BLaER1 (cell line): Measurements from ENCODE around the gene TINCR.

Source experiments
- H3K27ac ChIP-seq: shearing (Covaris generic); formaldehyde crosslinking; 2 replicates; pipeline ENCODE4 v1.8.1; 2022
- H3K27me3 ChIP-seq: shearing (Covaris generic); formaldehyde crosslinking; 2 replicates; pipeline ENCODE4 v1.8.1; 2022
- H3K36me3 ChIP-seq: shearing (Covaris generic); formaldehyde crosslinking; 2 replicates; pipeline ENCODE4 v1.8.1; 2022
- H3K4me1 ChIP-seq: shearing (Covaris generic); formaldehyde crosslinking; 2 replicates; pipeline ENCODE4 v1.8.1; 2022
- H3K4me2 ChIP-seq: shearing (Covaris generic); formaldehyde crosslinking; 2 replicates; pipeline ENCODE4 v1.8.1; 2022
- H3K4me3 ChIP-seq: shearing (Covaris generic); formaldehyde crosslinking; 2 replicates; pipeline ENCODE4 v1.8.1; 2022
- H3K9ac ChIP-seq: shearing (Covaris generic); formaldehyde crosslinking; 2 replicates; pipeline ENCODE4 v1.8.1; 2022
- H3K9me3 ChIP-seq: shearing (Covaris generic); formaldehyde crosslinking; 2 replicates; pipeline ENCODE4 v1.8.1; 2022
- H4K20me1 ChIP-seq: shearing (Covaris generic); formaldehyde crosslinking; 2 replicates; pipeline ENCODE4 v1.8.1; 2022
- Cebpa-rat ChIP-seq: shearing (Covaris generic); IDR thresholded peaks from 2 replicates; pipeline ENCODE4 v1.8.1; 2022

Gene TINCR

DNA sequence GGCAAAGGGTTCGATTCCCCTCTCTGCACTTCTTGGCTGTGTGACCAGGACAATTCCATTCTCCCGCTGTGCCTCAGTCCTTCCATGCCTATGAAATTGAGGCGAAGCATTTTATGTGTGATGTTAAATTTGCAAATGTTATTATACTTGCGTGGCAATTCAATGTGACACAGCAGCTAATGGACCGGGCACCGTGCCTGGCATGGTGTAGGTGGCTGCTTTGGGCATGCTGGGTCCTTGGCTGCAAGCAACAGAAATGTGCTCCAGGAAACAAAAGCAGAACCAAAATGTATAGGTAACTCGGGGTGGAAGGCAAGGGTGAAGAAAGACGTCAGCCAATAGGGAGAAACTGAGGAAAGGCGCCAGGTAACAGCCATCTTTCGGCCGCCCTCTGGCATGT, 37.1 kb downstream of the TINCR start:
- no peak overlapping the region for H3K4me3 ChIP-seq

DNA sequence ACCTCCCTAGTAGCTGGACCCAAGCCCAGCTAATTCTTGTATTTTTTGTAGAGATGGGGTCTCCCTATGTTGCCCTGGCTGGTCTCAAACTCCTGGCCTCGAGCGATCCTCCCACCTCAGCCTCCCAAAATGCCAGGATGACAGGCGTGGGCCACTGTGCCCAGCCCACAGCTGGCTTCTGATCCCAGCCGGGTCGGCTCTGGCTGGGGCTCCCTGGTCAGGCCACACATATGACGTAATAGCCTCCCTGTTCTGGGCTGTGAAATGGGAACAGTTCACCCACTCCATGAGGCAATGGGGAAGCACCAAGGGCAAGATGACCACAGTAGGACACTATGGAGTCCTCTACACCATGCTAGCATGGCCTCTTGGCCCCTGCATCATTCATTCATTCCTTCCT, 41.1 kb downstream of the TINCR start:
- TF ChIP-seq Cebpa-rat, result no peak
- H3K27me3 ChIP-seq, result no peaks in the 10 kb centered on the region
- H3K4me3 ChIP-seq, result no peak overlapping the region
- no peak overlapping the region for H3K27ac ChIP-seq
- H3K4me1 ChIP-seq, result peaks cover 10% of the 10 kb centered on the region; the same call in 1 of the 2 replicates
- no peak overlapping the region for H3K4me2 ChIP-seq
- H4K20me1 ChIP-seq, result no peaks in the 10 kb centered on the region
- H3K36me3 ChIP-seq, result no peaks in the 10 kb centered on the region
- no peak overlapping the region for H3K9ac ChIP-seq
- no peaks in the 10 kb centered on the region for H3K9me3 ChIP-seq

More for the DNA sequence above, 37.1 kb downstream of the TINCR start:
- no peaks in the 10 kb centered on the region for H3K4me1 ChIP-seq
- no peaks in the 10 kb centered on the region for H3K27me3 ChIP-seq
- H3K36me3 ChIP-seq, result no peaks in the 10 kb centered on the region
- H3K27ac ChIP-seq, result no peak overlapping the region
- TF ChIP-seq Cebpa-rat, result no peak
- H3K9me3 ChIP-seq, result peaks cover 25% of the 10 kb centered on the region
- no peaks in the 10 kb centered on the region for H4K20me1 ChIP-seq
- no peak overlapping the region for H3K4me2 ChIP-seq
- no peak overlapping the region for H3K9ac ChIP-seq

DNA sequence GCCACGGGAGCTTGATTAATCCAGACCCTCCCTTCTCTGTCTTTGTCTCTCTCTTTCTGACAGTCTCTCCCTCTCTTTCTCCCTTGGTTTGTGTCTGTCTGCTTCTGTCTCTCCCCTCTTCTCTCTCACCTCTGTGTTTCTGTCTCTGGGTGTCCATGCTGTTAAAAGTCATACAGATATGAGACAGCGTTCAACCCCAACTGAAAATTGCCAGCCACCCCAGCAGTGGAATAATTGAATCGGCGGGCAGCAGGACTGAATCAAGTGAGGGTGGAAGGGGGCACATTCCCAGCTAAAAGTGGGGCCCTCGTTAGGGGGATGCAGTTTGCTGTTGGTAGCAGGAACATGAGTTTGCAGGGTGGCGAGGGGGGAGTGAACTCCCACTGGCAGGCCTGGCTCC, 43.7 kb downstream of the TINCR start:
- Histone ChIP-seq H3K4me3 (no peak overlapping the region), H3K4me1 (peaks cover 11% of the 10 kb centered on the region; the same call in 1 of the 2 replicates), H3K27me3 (no peaks in the 10 kb centered on the region), H3K9me3 (peaks cover 5% of the 10 kb centered on the region), H3K4me2 (no peak overlapping the region), H3K27ac (no peak overlapping the region), H4K20me1 (no peaks in the 10 kb centered on the region), H3K9ac (no peak overlapping the region), H3K36me3 (no peaks in the 10 kb centered on the region)
- TF ChIP-seq Cebpa-rat, result no peak

DNA sequence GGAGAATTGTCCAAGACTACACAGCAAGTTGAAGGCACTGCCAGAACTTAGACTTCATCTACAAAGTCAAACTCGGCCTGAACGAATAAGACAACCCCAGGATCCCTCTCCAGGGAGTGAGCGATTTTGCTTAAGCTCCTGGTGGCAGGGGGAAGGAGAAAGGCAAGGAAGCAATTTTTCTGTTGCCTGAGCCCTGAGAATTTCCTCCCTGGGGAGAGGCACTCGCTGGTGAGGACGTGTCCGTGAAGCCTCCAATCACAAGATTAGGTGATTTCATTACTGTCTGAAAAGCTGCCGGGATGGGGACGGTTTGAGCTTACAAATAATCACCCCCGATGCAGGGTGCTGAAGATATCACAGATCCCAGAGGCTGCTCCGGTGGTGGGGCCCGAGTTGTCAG, 45.6 kb downstream of the TINCR start:
- no peak overlapping the region for H3K4me3 ChIP-seq
- H3K9me3 ChIP-seq, result peaks cover 7% of the 10 kb centered on the region
- 0 out of 2 replicates have a peak overlapping the region, but pooled peaks have one; percentile 25 for H3K9ac ChIP-seq
- H3K27me3 ChIP-seq, result no peaks in the 10 kb centered on the region
- no peak overlapping the region for H3K27ac ChIP-seq
- peak overlapping the region; percentile 43 for H3K4me2 ChIP-seq
- no peak for TF ChIP-seq Cebpa-rat
- H4K20me1 ChIP-seq, result no peaks in the 10 kb centered on the region
- H3K36me3 ChIP-seq, result no peaks in the 10 kb centered on the region
- H3K4me1 ChIP-seq, result peaks cover 20% of the 10 kb centered on the region; the same call in 1 of the 2 replicates

DNA sequence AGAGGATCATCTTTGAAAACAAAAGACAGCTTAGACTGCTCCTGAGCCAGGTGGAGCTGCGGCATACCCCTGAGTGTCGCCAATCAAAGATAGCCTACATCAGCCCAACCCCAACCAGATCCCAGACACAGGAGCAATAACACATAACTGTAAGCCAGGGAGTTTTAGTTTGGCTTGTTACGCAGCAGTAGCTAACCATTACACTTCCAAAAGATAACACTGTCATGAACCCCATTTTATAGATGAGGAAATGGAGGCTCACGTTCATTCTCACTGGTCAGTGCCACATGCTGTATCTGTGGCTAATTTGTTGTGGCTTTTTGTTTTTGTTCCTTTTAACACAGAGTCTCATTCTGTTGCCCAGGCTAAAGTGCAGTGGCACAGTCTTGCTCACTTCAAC, 47.3 kb downstream of the TINCR start:
- Histone ChIP-seq H3K9ac (no peak overlapping the region), H4K20me1 (no peaks in the 10 kb centered on the region), H3K27me3 (no peaks in the 10 kb centered on the region), H3K27ac (no peak overlapping the region), H3K4me2 (no peak overlapping the region), H3K36me3 (no peaks in the 10 kb centered on the region), H3K9me3 (peaks cover 23% of the 10 kb centered on the region), H3K4me3 (no peak overlapping the region), H3K4me1 (peaks cover 20% of the 10 kb centered on the region; the same call in 1 of the 2 replicates)
- TF ChIP-seq Cebpa-rat, result no peak

DNA sequence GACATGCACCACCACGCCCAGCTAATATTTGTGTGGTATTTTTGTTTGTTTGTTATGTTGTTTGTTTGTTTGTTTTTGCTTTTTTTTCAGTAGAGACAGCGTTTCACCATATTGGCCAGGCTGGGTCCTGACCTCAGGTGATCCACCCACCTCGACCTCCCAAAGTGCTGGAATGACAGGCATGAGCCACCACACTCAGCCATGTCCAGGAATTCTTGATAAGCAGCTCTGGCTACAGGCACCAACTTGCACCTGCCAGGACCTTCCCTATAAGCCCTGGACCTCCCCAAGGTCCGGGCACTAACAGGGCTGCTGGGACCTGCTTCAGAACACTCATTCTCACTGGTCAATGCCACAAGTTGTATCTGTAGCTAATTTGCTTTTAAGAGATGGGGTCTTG, 48.7 kb downstream of the TINCR start:
- TF ChIP-seq Cebpa-rat, result no peak
- Histone ChIP-seq H3K9ac (no peak overlapping the region), H3K4me1 (peaks cover 20% of the 10 kb centered on the region; the same call in 1 of the 2 replicates), H3K36me3 (no peaks in the 10 kb centered on the region), H3K9me3 (peaks cover 31% of the 10 kb centered on the region), H3K27me3 (no peaks in the 10 kb centered on the region), H4K20me1 (no peaks in the 10 kb centered on the region), H3K4me3 (no peak overlapping the region), H3K4me2 (no peak overlapping the region), H3K27ac (no peak overlapping the region)

DNA sequence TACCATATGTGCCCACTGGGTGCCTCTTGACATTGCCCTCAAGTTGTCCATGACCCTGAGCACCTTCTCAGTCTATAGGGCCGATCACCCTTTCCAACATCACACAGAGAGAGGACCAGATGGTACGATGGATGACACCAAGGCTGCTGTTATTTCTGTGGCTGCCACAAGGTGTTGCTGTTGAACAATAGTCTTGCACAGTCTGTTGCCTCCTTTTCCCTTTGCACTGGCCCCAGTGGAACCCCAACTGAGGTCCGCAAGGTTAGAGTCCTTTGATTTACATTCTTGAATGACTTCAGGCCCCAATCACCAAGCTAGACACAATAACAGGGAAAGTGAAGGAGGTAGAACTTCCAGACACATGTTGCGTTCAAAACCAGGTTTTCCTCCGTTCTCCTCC, 52.0 kb downstream of the TINCR start:
- Histone ChIP-seq H3K4me1 (peaks cover 9% of the 10 kb centered on the region; the same call in 1 of the 2 replicates), H3K4me3 (no peak overlapping the region), H3K36me3 (no peaks in the 10 kb centered on the region), H4K20me1 (no peaks in the 10 kb centered on the region), H3K9me3 (peaks cover 31% of the 10 kb centered on the region), H3K27me3 (no peaks in the 10 kb centered on the region), H3K27ac (no peak overlapping the region), H3K9ac (no peak overlapping the region), H3K4me2 (no peak overlapping the region)
- no peak for TF ChIP-seq Cebpa-rat

DNA sequence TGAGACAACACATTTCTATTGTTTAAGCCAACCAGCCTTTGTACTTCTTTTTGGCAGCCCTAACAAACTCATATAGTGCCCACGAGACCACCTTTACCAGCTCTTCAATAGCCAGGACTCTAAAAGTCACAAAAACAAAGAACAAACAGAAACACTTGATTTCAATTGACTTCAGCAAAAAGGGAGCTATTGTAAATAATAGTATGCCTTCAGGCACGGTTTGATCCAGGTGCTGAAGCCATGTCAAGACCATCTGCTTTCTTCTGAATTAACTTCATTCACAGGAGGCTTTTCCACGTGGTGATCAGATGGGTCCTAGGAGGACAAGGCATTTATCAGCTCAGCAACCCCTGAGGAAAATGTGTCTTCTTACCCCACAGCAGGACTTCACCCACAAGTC, 53.8 kb downstream of the TINCR start:
- H4K20me1 ChIP-seq, result no peaks in the 10 kb centered on the region
- no peak overlapping the region for H3K4me3 ChIP-seq
- H3K4me2 ChIP-seq, result no peak overlapping the region
- H3K36me3 ChIP-seq, result no peaks in the 10 kb centered on the region
- H3K9me3 ChIP-seq, result peaks cover 26% of the 10 kb centered on the region
- H3K4me1 ChIP-seq, result peaks cover 9% of the 10 kb centered on the region; the same call in 1 of the 2 replicates
- H3K9ac ChIP-seq, result no peak overlapping the region
- H3K27me3 ChIP-seq, result no peaks in the 10 kb centered on the region
- H3K27ac ChIP-seq, result no peak overlapping the region
- TF ChIP-seq Cebpa-rat, result no peak

DNA sequence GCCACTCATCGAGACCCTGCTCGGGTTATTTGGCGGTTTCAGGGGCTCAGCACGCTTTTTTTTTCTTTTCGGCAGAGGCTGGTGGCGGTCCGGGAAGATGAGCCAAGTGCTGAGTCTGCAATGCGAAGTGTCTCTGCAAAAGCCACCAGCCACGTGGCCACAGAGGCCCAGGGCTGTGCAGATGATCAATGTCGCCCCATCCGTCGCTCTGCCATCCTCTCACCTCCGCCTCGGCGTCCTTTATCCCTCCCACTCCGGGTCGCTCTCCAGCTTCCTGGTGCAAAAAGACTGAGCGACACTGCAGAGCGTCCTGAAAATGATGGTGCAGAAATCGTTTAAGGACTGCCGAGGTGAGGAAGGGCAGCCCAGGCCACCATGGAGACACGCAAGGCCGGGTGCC, 55.0 kb downstream of the TINCR start:
- no peak overlapping the region for H3K9ac ChIP-seq
- peaks cover 26% of the 10 kb centered on the region for H3K9me3 ChIP-seq
- peaks cover 7% of the 10 kb centered on the region; the same call in 1 of the 2 replicates for H3K4me1 ChIP-seq
- TF ChIP-seq Cebpa-rat, result no peak
- H3K36me3 ChIP-seq, result no peaks in the 10 kb centered on the region
- no peak overlapping the region for H3K27ac ChIP-seq
- no peak overlapping the region for H3K4me3 ChIP-seq
- no peak overlapping the region for H3K4me2 ChIP-seq
- no peaks in the 10 kb centered on the region for H4K20me1 ChIP-seq
- H3K27me3 ChIP-seq, result no peaks in the 10 kb centered on the region
